HCT116 (cell line): ENCODE results near the gene GNG10. TPM values are rescaled to one million over a fixed set of nuclear protein-coding genes. Genes with fewer than 3 reads are reported as not detected.

Experiments
- ATAC-seq: fragments of 200-7000 bp; cut with Tn5 transposase; 2 replicates; pipeline ENCODE4 v1.9.1; 2020; ENCODE audit warnings: mild to moderate bottlenecking, moderate library complexity
- BruUV-seq: library from RNA; stranded (reverse); fragments of 400-500 nt; replicated peaks from 2 replicates; lab custom pipeline; 2021; lab: Mats Ljungman, UMichigan
- CTCF ChIA-PET: fragments of 300-600 bp; sonication (Branson Sonifier 250); formaldehyde crosslinking; loops from one replicate; lab custom pipeline; 2021; ENCODE audit warnings: antibody characterized with exemption; lab: Charles Lee
- POLR2A ChIA-PET: fragments of 300-600, 350-600 bp; sonication (Branson Sonifier 250); formaldehyde crosslinking; loops from one replicate; lab custom pipeline; 2021; ENCODE audit warnings: antibody characterized with exemption; lab: Charles Lee
- RAD21 ChIA-PET, 2 experiments: fragments of 300-600 bp; sonication (Branson Sonifier 250); formaldehyde crosslinking; loops; one replicate each; lab custom pipeline; 2023; ENCODE audit warnings: low total read pairs in 2 of 2; ENCODE audit not compliant: uncharacterized antibody in 2 of 2, unreplicated experiment in 2 of 2, low non-redundant PET in 1 of 2; lab: Charles Lee
- DNase-seq: peaks from one replicate; pipeline ENCODE4 v3.0.0-alpha.2; 2010; ENCODE audit warnings: low read depth, low spot score
- H2AFZ ChIP-seq: fragments of 200-600 bp; shearing (Covaris generic), sonication (generic); 2 replicates; pipeline ENCODE4 v1.6.1; 2017; ENCODE audit warnings: low read depth, mixed run types, mixed read lengths, antibody characterized with exemption, low read length; ENCODE audit not compliant: poor library complexity, severe bottlenecking
- H3K27ac ChIP-seq: 2 replicates; pipeline ENCODE4 v1.5.1; 2012; ENCODE audit warnings: low read depth, low read length
- H3K27me3 ChIP-seq: fragments of 200-600 bp; sonication (generic); 2 replicates; pipeline ENCODE4 v1.6.1; 2016; ENCODE audit warnings: mixed run types, low read length, mixed read lengths; ENCODE audit not compliant: insufficient read depth
- H3K36me3 ChIP-seq, 2 experiments: fragments of 200-500 bp in 1 of 2; fragments of 200-600 bp in 1 of 2; sonication (Bioruptor generic) in 1 of 2; sonication (generic) in 1 of 2; 2 replicates each; pipeline versions ENCODE4 v1.5.1 to v1.6.1; 2014 to 2016; ENCODE audit warnings: low read length in 2 of 2, inconsistent platforms in 1 of 2, mixed read lengths in 1 of 2, mixed run types in 1 of 2; ENCODE audit not compliant: insufficient read depth in 2 of 2, control insufficient read depth in 1 of 2
- H3K4me1 ChIP-seq, 2 experiments: fragments of 200-600 bp in 1 of 2; sonication (generic) in 1 of 2; 2 replicates each; pipeline versions ENCODE4 v1.5.1 to v1.6.1; 2012 to 2017; ENCODE audit warnings: low read length in 2 of 2, inconsistent platforms in 1 of 2, mild to moderate bottlenecking in 1 of 2, mixed read lengths in 1 of 2, mixed run types in 1 of 2, moderate library complexity in 1 of 2; ENCODE audit not compliant: insufficient read depth in 2 of 2, control insufficient read depth in 1 of 2
- H3K4me2 ChIP-seq: fragments of 200-600 bp; sonication (generic); 2 replicates; pipeline ENCODE4 v1.6.1; 2017; ENCODE audit warnings: mixed run types, low read length, mixed read lengths
- H3K4me3 ChIP-seq, 2 experiments: fragments of 200-600 bp in 1 of 2; sonication (generic) in 1 of 2; replicated peaks in 1 of 2; 2 replicates each; pipeline ENCODE4 v1.5.1; 2011 to 2016; ENCODE audit warnings: low read length in 2 of 2, control low read depth in 1 of 2, low read depth in 1 of 2, mild to moderate bottlenecking in 1 of 2, mixed read lengths in 1 of 2, mixed run types in 1 of 2
- H3K79me2 ChIP-seq: fragments of 200-600 bp; sonication (generic); 2 replicates; pipeline ENCODE4 v1.6.1; 2017; ENCODE audit warnings: mild to moderate bottlenecking, mixed run types, low read length, moderate library complexity, mixed read lengths; ENCODE audit not compliant: insufficient read depth
- H3K9ac ChIP-seq: fragments of 200-600 bp; sonication (generic); 2 replicates; pipeline ENCODE4 v1.6.1; 2016; ENCODE audit warnings: low read length, mixed read lengths
- H3K9me2 ChIP-seq: fragments of 200-600 bp; sonication (generic), shearing (Covaris generic); 2 replicates; pipeline ENCODE4 v1.6.1; 2017; ENCODE audit warnings: mixed run types, mild to moderate bottlenecking, moderate library complexity; ENCODE audit not compliant: insufficient read depth
- H3K9me3 ChIP-seq, 2 experiments: fragments of 200-500 bp in 1 of 2; fragments of 200-600 bp in 1 of 2; sonication (Bioruptor generic) in 1 of 2; sonication (generic) in 1 of 2; 2 replicates each; pipeline ENCODE4 v1.6.1; 2014 to 2017; ENCODE audit warnings: low read length in 2 of 2, mixed read lengths in 2 of 2, inconsistent platforms in 1 of 2, low read depth in 1 of 2, mild to moderate bottlenecking in 1 of 2, mixed run types in 1 of 2, moderate library complexity in 1 of 2; ENCODE audit not compliant: control insufficient read depth in 1 of 2, insufficient read depth in 1 of 2
- H4K20me1 ChIP-seq: fragments of 200-600 bp; sonication (generic), shearing (Covaris generic); 2 replicates; pipeline ENCODE4 v1.6.1; 2017; ENCODE audit warnings: mixed run types, mild to moderate bottlenecking, moderate library complexity; ENCODE audit not compliant: insufficient read depth
- ATF3 ChIP-seq: IDR thresholded peaks from 2 replicates; pipeline ENCODE4 v1.6.1; 2012
- CBX3 ChIP-seq: IDR thresholded peaks from 2 replicates; pipeline ENCODE4 v1.6.1; 2012; ENCODE audit warnings: low read depth
- CEBPB ChIP-seq: IDR thresholded peaks from 2 replicates; pipeline ENCODE4 v1.6.1; 2012; ENCODE audit warnings: low read depth
- CTCF ChIP-seq, 3 experiments: fragments of 200-600 bp in 1 of 3; sonication (generic) in 1 of 3; IDR thresholded peaks in 2 of 3; conservative IDR thresholded peaks in 1 of 3; 2 replicates each; pipeline ENCODE4 v1.5.1; 2012 to 2017; ENCODE audit warnings: low read depth in 2 of 3, low read length in 2 of 3, antibody characterized with exemption in 1 of 3, borderline replicate concordance in 1 of 3, control low read depth in 1 of 3, mild to moderate bottlenecking in 1 of 3, mixed read lengths in 1 of 3, mixed run types in 1 of 3, moderate library complexity in 1 of 3; ENCODE audit not compliant: insufficient read depth in 1 of 3
- EZH2phosphoT487 ChIP-seq: fragments of 200-600 bp; IDR thresholded peaks from 2 replicates; pipeline ENCODE4 v1.6.1; 2018; ENCODE audit warnings: antibody characterized with exemption, borderline replicate concordance
- FOSL1 ChIP-seq: IDR thresholded peaks from 2 replicates; pipeline ENCODE4 v1.6.1; 2012; ENCODE audit warnings: low read depth
- JUND ChIP-seq: IDR thresholded peaks from 2 replicates; pipeline ENCODE4 v1.6.1; 2012
- MAX ChIP-seq: IDR thresholded peaks from 2 replicates; pipeline ENCODE4 v1.6.1; 2012
- POLR2A ChIP-seq: IDR thresholded peaks from 2 replicates; pipeline ENCODE4 v1.7.0; 2011; ENCODE audit warnings: borderline replicate concordance; ENCODE audit not compliant: insufficient read depth, insufficient read length; ENCODE audit errors: extremely low read depth
- REST ChIP-seq: IDR thresholded peaks from 2 replicates; pipeline ENCODE4 v1.6.1; 2012; ENCODE audit warnings: low read depth
- SIN3A ChIP-seq: IDR thresholded peaks from 2 replicates; pipeline ENCODE4 v1.6.1; 2012; ENCODE audit warnings: low read depth
- SP1 ChIP-seq: IDR thresholded peaks from 2 replicates; pipeline ENCODE4 v1.6.1; 2012; ENCODE audit warnings: low read depth
- SRF ChIP-seq: IDR thresholded peaks from 2 replicates; pipeline ENCODE4 v1.6.1; 2012; ENCODE audit warnings: low read depth
- TCF7L2 ChIP-seq: IDR thresholded peaks from 2 replicates; pipeline ENCODE4 v1.7.0; 2011; ENCODE audit warnings: borderline replicate concordance, inconsistent platforms; ENCODE audit not compliant: insufficient read depth, insufficient read length; ENCODE audit errors: extremely low read depth
- YY1 ChIP-seq: IDR thresholded peaks from 2 replicates; pipeline ENCODE4 v1.6.1; 2011; ENCODE audit warnings: low read length, low read depth, moderate library complexity, mild to moderate bottlenecking; ENCODE audit not compliant: insufficient replicate concordance; ENCODE audit errors: extremely low read depth
- ZFX ChIP-seq: fragments of 450-650 bp; IDR thresholded peaks from 2 replicates; pipeline ENCODE4 v1.6.1; 2017
- intact Hi-C: fragments of 100-400 bp; cut with micrococcal nuclease; formaldehyde crosslinking; loops from 2 replicates; pipeline ENCODE4 v1.10.0; 2022
- total RNA-seq: library from RNA; stranded (reverse); gene quantifications from one replicate; pipeline ENCODE4 v1.2.1, GENCODE V29; 2021; ENCODE audit not compliant: unreplicated experiment

GNG10 gene
- total RNA-seq, 1 experiment from 2014 or later = 46.8 TPM

GRCh38 chr9:111676116-111676515 lies 14.7 kb downstream of the GNG10 start (continued):
- no peak for TF ChIP-seq YY1
- TF ChIP-seq SP1 = no peak
- TF ChIP-seq CBX3 = no peak
- no peak for TF ChIP-seq ZFX
- no peak for TF ChIP-seq CEBPB
- TF ChIP-seq ATF3 = no peak
- no peak for TF ChIP-seq CTCF (IDR thresholded peaks at IDR 0.05 in 2 of 3, conservative IDR thresholded peaks at IDR 0.05 in 1 of 3; ENCODE audit: borderline replicate concordance in 1 of 3, insufficient read depth in 1 of 3, low read depth in 2 of 3, low read length in 2 of 3)
- no peak for TF ChIP-seq TCF7L2
- TF ChIP-seq FOSL1 = no peak

GRCh38 chr9:111678293-111678692 lies 16.9 kb downstream of the GNG10 start:
- Histone ChIP-seq H4K20me1 (no peaks in the 10 kb centered on the region; the same call in 1 of the 2 replicates), H3K79me2 (no peaks in the 10 kb centered on the region), H3K4me1 (no peaks in the 10 kb centered on the region), H3K9me2 (no peaks in the 10 kb centered on the region), H3K4me3 (no peak overlapping the region), H3K9ac (no peak overlapping the region), H3K36me3 (no peaks in the 10 kb centered on the region), H3K4me2 (no peak overlapping the region), H2AFZ (no peak overlapping the region), H3K27ac (no peak overlapping the region), H3K27me3 (no peaks in the 10 kb centered on the region), H3K9me3 (no peaks in the 10 kb centered on the region)
- TF ChIP-seq MAX = no peak
- no peak for TF ChIP-seq FOSL1
- no peak for TF ChIP-seq JUND
- TF ChIP-seq POLR2A = no peak
- no peak for TF ChIP-seq TCF7L2
- no peak for TF ChIP-seq CEBPB
- TF ChIP-seq SIN3A = no peak
- no peak for TF ChIP-seq SP1
- no peak for TF ChIP-seq EZH2phosphoT487
- no peak for TF ChIP-seq REST
- no peak for TF ChIP-seq ZFX
- no peak for TF ChIP-seq ATF3
- no peak for TF ChIP-seq SRF
- no peak for TF ChIP-seq YY1
- TF ChIP-seq CBX3 = no peak
- TF ChIP-seq CTCF (IDR thresholded peaks at IDR 0.05 in 2 of 3, conservative IDR thresholded peaks at IDR 0.05 in 1 of 3; ENCODE audit: borderline replicate concordance in 1 of 3, insufficient read depth in 1 of 3, low read depth in 2 of 3, low read length in 2 of 3) = no peak
- ChIA-PET RAD21 (no interaction called here), CTCF (no interaction called here), POLR2A (no interaction called here)
- DNase-seq = no peak
- no peak for ATAC-seq
- no TSS peak for BruUV-seq
- intact Hi-C loops = no loop called here
